ENCODE measurements around the gene GAB2. TPM values are rescaled to one million over a fixed set of nuclear protein-coding genes. Genes with fewer than 3 reads are reported as not detected.
"Not testable (repeated sequence)": the region's sequence is repeated elsewhere in the genome, so short reads cannot be mapped to it uniquely, and the experiment has no call there.

GAB2 gene
- total and polyA plus RNA-seq, 2 of the 4 experiments (the other 2 are of a cell fraction) = 3.3 to 5.9 TPM

GRCh38 chr11:78295347-78295746 is 122.3 kb downstream of the GAB2 start:
- H2BK5ac ChIP-seq (ENCODE audit: low read depth, low read length, poor library complexity, severe bottlenecking) = no peak overlapping the region
- no peak overlapping the region for H2AK5ac ChIP-seq (ENCODE audit: low read depth, low read length)
- no peaks in the 10 kb centered on the region; the same call in 1 of the 2 replicates for H3K9me1 ChIP-seq (ENCODE audit: insufficient read depth, low read length)
- no peak overlapping the region for H3K23ac ChIP-seq (ENCODE audit: low read depth, low read length)
- no peak overlapping the region for H3K4ac ChIP-seq (ENCODE audit: low read depth, low read length)
- 100% methylated on average over 1 of the region's 3 CpGs; no CpG with 5 or more reads in 1 of the 2 experiments for WGBS, 2 experiments (ENCODE audit: extremely low coverage in 2 of 2, insufficient read length in 1 of 2)
- intact Hi-C loops (cut with micrococcal nuclease) = no loop called here
- no peak overlapping the region for H3K27ac ChIP-seq (ENCODE audit: insufficient read depth, low read length)
- no peak overlapping the region for H2AFZ ChIP-seq (replicated peaks; ENCODE audit: low read length, poor library complexity)
- H3K27me3 ChIP-seq (ENCODE audit: control insufficient read depth, insufficient read depth, low read length) = no peaks in the 10 kb centered on the region
- H2BK120ac ChIP-seq (ENCODE audit: low read depth, low read length) = no peak overlapping the region
- H2BK15ac ChIP-seq (ENCODE audit: low read depth, low read length) = no peak overlapping the region
- no peaks in the 10 kb centered on the region for H3K9me3 ChIP-seq (ENCODE audit: control insufficient read depth, insufficient read depth, low read length)
- DNase-seq (no peak), ATAC-seq (ENCODE audit: low read depth) (no peak)
- no peak overlapping the region for H3K18ac ChIP-seq (ENCODE audit: low read depth, low read length)
- H3K56ac ChIP-seq (ENCODE audit: extremely low read depth, insufficient read depth, low read length) = no peak overlapping the region
- H4K20me1 ChIP-seq (ENCODE audit: insufficient read depth, low read length) = peaks cover 14% of the 10 kb centered on the region
- CTCF ChIA-PET = no interaction called here
- no peak overlapping the region for H3K4me2 ChIP-seq (ENCODE audit: low read depth, low read length)
- POLR2A ChIA-PET (ENCODE audit: unreplicated experiment) = no interaction called here
- peaks cover 4% of the 10 kb centered on the region; the same call in 1 of the 2 replicates for H3K4me1 ChIP-seq (ENCODE audit: control insufficient read depth, insufficient read depth, low read length)
- H2BK20ac ChIP-seq (ENCODE audit: low read depth, low read length) = no peak overlapping the region
- peaks cover 7 to 25% of the 10 kb centered on the region in 2 experiments; a peak in 3 of 4 replicates for H3K79me1 ChIP-seq (ENCODE audit: low read depth in 1 of 2, low read length in 2 of 2)
- no peak overlapping the region for H3K4me3 ChIP-seq (ENCODE audit: insufficient read depth, low read depth, low read length)
- in situ Hi-C loops (cut with MboI; ENCODE audit: low sequenced_read_pairs) = no loop called here
- H4K8ac ChIP-seq (ENCODE audit: low read depth in 2 of 2, low read length in 2 of 2) = no peak overlapping the region
- no peak overlapping the region for H4K5ac ChIP-seq (ENCODE audit: low read depth, low read length)
- dilution Hi-C loops (cut with HindIII; ENCODE audit: low sequenced_read_pairs, unreplicated experiment) = no loop called here
- H3K9ac ChIP-seq (ENCODE audit: low read depth, low read length) = no peak overlapping the region
- H2AK9ac ChIP-seq (replicated peaks; ENCODE audit: low read depth, low read length, poor library complexity) = no peak overlapping the region
- no peaks in the 10 kb centered on the region for H3K36me3 ChIP-seq (ENCODE audit: control insufficient read depth, insufficient read depth, low read length)
- TF ChIP-seq RFX5 (IDR thresholded peaks at IDR 0.05; ENCODE audit: low read depth, low read length) (no peak), MAZ (IDR thresholded peaks at IDR 0.05; ENCODE audit: borderline replicate concordance, low read depth, low read length) (no peak), MXI1 (IDR thresholded peaks at IDR 0.05; ENCODE audit: borderline replicate concordance, low read depth, low read length) (no peak), USF2 (IDR thresholded peaks at IDR 0.05; ENCODE audit: low read depth, low read length) (no peak), FOS (IDR thresholded peaks at IDR 0.05; ENCODE audit: low read depth, low read length) (no peak), CEBPB (IDR thresholded peaks at IDR 0.05; ENCODE audit: low read depth, low read length) (no peak), SMC3 (IDR thresholded peaks at IDR 0.05; ENCODE audit: low read depth, low read length) (no peak)
- H3K14ac ChIP-seq (replicated peaks; ENCODE audit: low read depth, low read length) = peak overlapping the region; percentile 29; the same call in 1 of the 2 replicates
- H4K91ac ChIP-seq (ENCODE audit: insufficient read depth, low read depth, low read length) = no peak overlapping the region
- BruUV-seq (replicated peaks) = no TSS peak

- H2AFZ ChIP-seq (replicated peaks; ENCODE audit: low read length, poor library complexity); H3K56ac ChIP-seq (ENCODE audit: extremely low read depth, insufficient read depth, low read length); H2BK15ac ChIP-seq (ENCODE audit: low read depth, low read length); H2BK5ac ChIP-seq (ENCODE audit: low read depth, low read length, poor library complexity, severe bottlenecking); ATAC-seq (ENCODE audit: low read depth); H4K91ac ChIP-seq (ENCODE audit: insufficient read depth, low read depth, low read length); H3K4me3 ChIP-seq (ENCODE audit: insufficient read depth, low read depth, low read length); in situ Hi-C loops (cut with MboI; ENCODE audit: low sequenced_read_pairs); H3K4ac ChIP-seq (ENCODE audit: low read depth, low read length); H3K27ac ChIP-seq (ENCODE audit: insufficient read depth, low read length); BruUV-seq (replicated peaks); H3K36me3 ChIP-seq (ENCODE audit: control insufficient read depth, insufficient read depth, low read length); H3K18ac ChIP-seq (ENCODE audit: low read depth, low read length); H3K27me3 ChIP-seq (ENCODE audit: control insufficient read depth, insufficient read depth, low read length); H3K9me3 ChIP-seq (ENCODE audit: control insufficient read depth, insufficient read depth, low read length); DNase-seq; H3K4me1 ChIP-seq (ENCODE audit: control insufficient read depth, insufficient read depth, low read length); intact Hi-C loops (cut with micrococcal nuclease); dilution Hi-C loops (cut with HindIII; ENCODE audit: low sequenced_read_pairs, unreplicated experiment); POLR2A ChIA-PET (ENCODE audit: unreplicated experiment); H3K23ac ChIP-seq (ENCODE audit: low read depth, low read length); CTCF ChIA-PET; H3K9me1 ChIP-seq (ENCODE audit: insufficient read depth, low read length); H3K4me2 ChIP-seq (ENCODE audit: low read depth, low read length); H2AK9ac ChIP-seq (replicated peaks; ENCODE audit: low read depth, low read length, poor library complexity); H3K14ac ChIP-seq (replicated peaks; ENCODE audit: low read depth, low read length); H3K9ac ChIP-seq (ENCODE audit: low read depth, low read length); H2BK20ac ChIP-seq (ENCODE audit: low read depth, low read length); H2AK5ac ChIP-seq (ENCODE audit: low read depth, low read length); H4K5ac ChIP-seq (ENCODE audit: low read depth, low read length); H4K8ac ChIP-seq (ENCODE audit: low read depth in 2 of 2, low read length in 2 of 2); H2BK120ac ChIP-seq (ENCODE audit: low read depth, low read length): not testable (repeated sequence)
- peaks cover 10 to 27% of the 10 kb centered on the region in 2 experiments; a peak in 3 of 4 replicates for H3K79me1 ChIP-seq (ENCODE audit: low read depth in 1 of 2, low read length in 2 of 2)
- peaks cover 14% of the 10 kb centered on the region for H4K20me1 ChIP-seq (ENCODE audit: insufficient read depth, low read length)
- no CpG with 5 or more reads among the region's 5 CpGs for WGBS, 2 experiments (ENCODE audit: extremely low coverage in 2 of 2, insufficient read length in 1 of 2)
These were observed 123.5 kb downstream of the GAB2 start for GRCh38 chr11:78294100-78294499.

Measured in IMR-90 (cell line).